HG02938 (cell line): ENCODE measurements around the gene SPRED2.
A peak's percentile ranks its signal among the peaks of the same experiment; 100 is the strongest.

Experiments used
- ATAC-seq: cut with Tn5 transposase; IDR thresholded peaks from one replicate; pipeline ENCODE4 v1.9.1; 2021; ENCODE audit warnings: mild to moderate bottlenecking, moderate library complexity; ENCODE audit not compliant: unreplicated experiment

The SPRED2 gene

GRCh38 chr2:65316072-65316471 lies 116.3 kb downstream of the SPRED2 start:
- no peak for ATAC-seq

DNA sequence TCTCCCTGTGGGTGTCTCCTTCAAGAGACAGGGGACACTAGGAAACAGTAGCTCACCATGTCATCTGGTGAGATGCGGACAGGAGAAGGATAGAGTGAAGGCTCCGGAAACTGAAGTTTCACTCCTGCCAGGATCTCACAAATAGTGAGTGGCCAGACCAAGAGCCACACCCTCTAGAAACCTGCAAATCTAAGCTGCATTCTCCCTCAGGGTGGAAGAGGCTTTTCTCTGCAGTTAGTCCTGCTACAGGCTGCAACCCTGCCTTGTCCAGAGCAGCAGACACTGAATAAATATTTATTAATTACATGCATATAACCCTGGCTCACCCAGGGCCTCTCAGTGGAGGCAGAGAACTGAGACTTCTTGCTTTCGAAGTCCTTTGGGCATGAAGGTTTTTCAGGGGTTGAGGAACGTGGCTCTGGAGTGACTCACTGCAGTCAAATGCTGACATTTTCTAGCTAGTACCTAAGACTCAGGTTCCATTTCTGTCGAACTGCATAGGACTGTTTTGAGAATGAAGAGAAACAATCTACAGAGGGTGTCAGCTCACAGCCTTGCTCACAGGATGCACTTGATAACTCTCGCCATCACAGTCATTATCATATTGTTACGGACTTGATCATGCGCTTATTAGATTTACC lies 117.5 kb downstream of the SPRED2 start:
- no peak for ATAC-seq

GRCh38 chr2:65313954-65314256 lies 118.5 kb downstream of the SPRED2 start:
- ATAC-seq: no peak

DNA sequence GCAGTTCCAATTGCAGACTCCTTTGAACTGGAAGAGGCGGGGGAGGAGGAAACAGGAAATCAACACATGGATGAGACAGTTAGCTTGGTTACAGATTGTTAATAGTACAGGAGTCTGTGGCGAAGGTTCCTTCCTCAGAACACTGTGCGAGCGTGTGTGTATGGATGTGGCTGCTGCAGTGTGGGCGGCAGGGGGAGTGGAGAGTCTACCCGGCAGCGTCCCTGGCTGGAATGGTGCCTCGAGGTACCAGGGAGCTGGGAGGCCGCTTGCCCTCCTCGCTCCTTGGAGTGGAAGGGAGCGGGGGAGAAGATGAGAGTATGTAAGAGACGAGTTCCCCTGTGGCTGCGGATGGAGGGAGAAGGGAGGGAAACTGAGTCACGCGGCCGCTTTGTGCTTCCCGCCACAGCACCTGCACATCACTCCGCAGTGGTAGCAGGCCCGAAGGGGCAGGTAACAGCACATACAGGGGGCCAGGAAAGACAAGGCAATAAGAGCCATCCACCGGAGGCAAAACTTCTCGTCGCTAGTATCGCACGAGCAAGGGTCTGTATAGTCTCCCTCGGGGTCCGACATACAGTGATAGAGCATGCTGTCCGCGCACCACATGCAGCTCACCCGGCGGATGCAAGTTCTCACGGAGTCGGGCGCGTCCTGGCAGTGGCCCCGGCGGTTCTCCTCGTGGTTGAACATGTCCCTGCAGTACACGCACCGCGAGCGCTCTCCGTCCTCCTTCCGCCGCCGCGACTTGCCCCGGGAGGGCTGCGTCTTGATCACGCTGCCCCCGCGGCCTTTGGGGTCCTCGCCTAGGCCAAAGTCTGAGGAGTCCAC lies 119.1 kb downstream of the SPRED2 start:
- ATAC-seq: no peak

GRCh38 chr2:65311596-65311995 lies 120.8 kb downstream of the SPRED2 start:
- no peak for ATAC-seq

DNA sequence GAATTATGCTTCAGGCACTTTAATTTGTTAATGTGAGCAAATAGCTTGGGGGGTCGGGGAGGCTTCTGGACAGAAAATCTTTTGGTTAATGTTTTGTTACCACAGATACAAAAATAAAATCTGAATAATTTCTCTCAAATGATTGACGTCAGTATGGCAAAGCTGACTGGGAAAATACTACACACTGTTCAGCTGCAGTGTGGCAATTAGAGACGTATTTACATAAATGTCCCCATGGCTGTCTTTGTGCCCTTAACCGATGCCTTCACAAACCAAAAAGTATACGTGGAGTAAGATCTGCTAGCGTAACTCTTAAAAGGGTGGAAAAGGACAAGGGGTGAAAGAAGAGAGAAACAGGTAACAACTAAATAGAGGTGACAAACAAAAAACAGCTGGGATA lies 121.3 kb downstream of the SPRED2 start:
- no peak for ATAC-seq

GRCh38 chr2:65309699-65310098 lies 122.7 kb downstream of the SPRED2 start:
- ATAC-seq: no peak

DNA sequence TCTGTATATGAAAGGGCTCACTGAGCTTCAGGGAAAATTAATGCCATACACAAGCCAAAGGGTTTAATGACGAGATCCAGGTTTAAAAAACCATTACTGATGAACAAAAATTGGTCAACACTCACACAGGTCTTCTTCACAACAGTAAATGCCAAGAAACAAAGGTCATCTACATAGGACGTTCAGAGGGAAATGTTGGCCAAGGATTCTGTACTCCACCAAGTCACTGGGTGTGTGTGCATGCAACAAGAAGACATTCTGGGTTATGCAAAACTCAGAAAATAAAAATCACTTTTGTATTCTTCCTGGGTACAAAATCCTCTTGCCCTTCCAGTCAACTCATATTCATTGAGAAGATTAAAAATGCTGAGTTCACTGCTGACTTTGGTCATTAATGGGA lies 126.5 kb downstream of the SPRED2 start:
- ATAC-seq: no peak

GRCh38 chr2:65300761-65301711 lies 131.4 kb downstream of the SPRED2 start:
- peak; percentile 92 for ATAC-seq

GRCh38 chr2:65300134-65300760 lies 132.2 kb downstream of the SPRED2 start:
- ATAC-seq: no peak

DNA sequence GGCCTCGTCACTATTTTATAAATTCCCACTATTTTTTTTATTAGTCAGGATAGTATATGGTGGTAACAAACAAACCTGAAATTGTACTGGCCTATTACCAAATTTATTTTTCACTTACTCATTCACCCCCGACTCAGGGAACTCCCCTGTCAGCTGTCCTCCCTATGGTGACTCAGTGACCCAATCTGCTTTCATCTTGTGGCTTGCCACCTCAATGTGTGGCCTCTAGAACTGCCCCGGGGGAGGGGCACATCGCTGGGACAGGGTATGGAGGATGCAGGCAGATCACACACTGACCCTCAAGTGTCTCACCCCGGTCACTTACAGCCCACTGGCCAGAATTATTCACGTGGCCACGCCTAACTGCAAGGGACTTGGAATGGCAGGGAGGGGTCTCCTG lies 133.2 kb downstream of the SPRED2 start:
- no peak for ATAC-seq

GRCh38 chr2:65298089-65298488 lies 134.3 kb downstream of the SPRED2 start:
- no peak for ATAC-seq

DNA sequence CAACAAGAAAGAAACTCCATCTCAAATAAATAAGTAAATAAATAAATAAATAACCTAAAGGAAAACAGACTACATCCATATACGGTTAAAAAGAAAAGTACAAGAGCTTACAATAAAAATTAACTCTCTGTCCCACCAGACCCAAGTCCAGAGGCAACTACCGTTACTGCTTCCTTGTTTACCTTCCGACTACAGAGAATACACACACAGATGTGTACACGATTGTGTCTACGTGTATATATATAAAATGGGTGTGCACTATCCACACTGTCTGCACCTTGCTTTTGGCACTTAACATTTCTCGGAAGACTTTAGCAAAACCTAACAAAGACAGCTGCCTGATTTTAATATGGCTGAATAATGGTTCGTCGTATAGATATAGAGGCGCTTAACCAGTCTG lies 134.9 kb downstream of the SPRED2 start:
- ATAC-seq: no peak

- ATAC-seq: no peak
Measured at GRCh38 chr2:65296971-65297370, 135.4 kb downstream of the SPRED2 start.

DNA sequence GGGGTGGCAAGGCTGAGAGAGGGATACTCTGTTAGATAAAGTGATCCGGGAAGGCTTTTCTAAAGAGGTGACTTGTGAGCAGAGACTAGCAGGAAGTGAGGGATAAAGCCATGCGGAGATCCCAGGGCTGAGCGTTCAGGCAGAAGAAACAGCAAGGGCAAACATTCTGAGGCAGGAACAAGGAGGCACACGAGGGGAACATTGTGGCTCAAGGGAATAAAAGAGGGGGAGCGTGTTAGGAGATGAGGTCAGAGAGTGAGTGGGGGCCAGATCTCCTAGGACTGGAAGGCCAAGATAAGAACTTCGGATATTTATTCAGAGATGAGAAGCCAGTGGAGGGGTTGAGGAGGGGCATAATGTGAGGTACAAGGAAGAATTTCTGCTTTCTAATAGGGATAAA lies 137.7 kb downstream of the SPRED2 start:
- no peak for ATAC-seq

DNA sequence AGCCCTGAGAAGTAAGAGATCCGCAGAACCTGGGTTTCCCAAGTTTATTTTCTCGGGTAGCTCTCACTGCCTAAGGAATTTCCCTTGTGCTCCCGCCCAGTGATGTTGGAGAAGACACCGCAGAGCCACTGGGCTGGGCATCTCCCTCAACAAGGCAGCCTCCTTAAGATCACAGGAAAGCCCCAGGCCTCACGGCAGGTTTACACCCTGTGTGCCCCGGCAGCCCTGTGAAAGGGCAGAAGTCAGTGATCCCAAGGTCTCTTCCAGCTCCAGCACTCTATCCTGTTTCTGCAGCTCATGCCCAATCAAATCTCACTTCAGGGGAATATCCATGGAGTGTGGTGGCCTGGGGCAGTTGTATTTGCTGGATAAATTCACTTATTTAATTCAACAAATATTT lies 138.3 kb downstream of the SPRED2 start:
- no peak for ATAC-seq

DNA sequence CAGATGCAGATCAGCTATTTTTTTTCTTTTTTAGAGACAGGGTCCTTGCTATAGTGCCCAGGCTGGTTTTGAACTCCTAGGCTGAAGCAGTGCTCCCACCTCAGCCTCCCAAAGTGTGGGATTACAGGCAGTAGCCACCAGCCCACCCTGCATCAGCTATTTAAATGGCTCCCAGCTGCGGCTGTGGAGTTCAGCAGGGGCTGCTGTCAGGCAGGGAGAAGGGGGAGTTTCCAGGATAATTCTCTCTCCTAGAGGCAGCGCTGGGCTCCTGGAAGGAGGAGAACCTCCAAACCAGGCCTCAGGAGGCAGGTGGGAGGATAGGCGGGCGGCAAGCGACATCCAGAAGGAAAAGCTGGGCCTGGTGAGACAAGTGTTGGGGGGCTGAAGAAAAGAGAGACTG lies 139.0 kb downstream of the SPRED2 start:
- no peak for ATAC-seq

GRCh38 chr2:65292461-65293011 lies 139.9 kb downstream of the SPRED2 start:
- no peak for ATAC-seq

GRCh38 chr2:65292106-65292400 lies 140.3 kb downstream of the SPRED2 start:
- no peak for ATAC-seq

GRCh38 chr2:65291216-65292105 lies 140.9 kb downstream of the SPRED2 start:
- no peak for ATAC-seq
